ENCODE measurements around the gene NT5C2.

The NT5C2 gene

DNA sequence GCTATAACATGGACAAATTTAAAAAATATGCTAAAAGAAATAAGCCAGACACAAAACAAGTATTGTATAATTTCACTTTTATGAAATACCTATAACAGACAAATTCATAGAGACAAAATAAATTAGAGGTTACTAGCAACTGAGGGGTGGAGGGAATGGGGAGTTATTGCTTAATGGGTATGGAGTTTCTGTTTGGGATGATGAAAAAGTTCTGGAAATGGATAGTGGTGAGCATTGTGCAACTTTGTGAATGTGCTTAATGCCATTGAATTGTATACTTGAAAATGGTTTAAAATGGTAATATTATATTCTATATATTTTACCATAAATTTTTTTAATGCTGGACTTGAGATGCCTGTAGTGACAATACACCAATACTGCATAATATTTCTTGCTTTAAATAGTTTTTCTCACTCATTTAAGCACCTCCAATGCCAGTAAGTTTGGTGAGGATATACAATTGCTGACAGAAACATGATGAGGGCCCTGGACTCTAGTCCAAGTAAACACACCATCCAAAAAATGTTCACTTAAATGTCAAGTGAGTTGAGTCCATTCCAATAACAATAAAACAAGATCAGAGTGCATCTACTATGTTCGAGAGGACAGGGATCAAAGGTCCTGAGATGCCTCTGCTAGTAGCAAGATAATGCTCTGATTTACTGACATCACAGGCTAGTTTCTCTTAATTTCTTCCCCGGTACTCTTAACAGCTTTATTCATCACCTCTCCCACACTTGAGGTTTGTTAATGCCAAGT is 71.9 kb downstream of the NT5C2 start:
- H3K4me3 ChIP-seq (ENCODE audit: low read depth, low read length) = no peak overlapping the region
- no peak for DNase-seq (ENCODE audit: low read depth)
- in situ Hi-C loops (cut with HindIII; ENCODE audit: low sequenced_read_pairs) = no loop called here
- TF ChIP-seq, protein P1, sequence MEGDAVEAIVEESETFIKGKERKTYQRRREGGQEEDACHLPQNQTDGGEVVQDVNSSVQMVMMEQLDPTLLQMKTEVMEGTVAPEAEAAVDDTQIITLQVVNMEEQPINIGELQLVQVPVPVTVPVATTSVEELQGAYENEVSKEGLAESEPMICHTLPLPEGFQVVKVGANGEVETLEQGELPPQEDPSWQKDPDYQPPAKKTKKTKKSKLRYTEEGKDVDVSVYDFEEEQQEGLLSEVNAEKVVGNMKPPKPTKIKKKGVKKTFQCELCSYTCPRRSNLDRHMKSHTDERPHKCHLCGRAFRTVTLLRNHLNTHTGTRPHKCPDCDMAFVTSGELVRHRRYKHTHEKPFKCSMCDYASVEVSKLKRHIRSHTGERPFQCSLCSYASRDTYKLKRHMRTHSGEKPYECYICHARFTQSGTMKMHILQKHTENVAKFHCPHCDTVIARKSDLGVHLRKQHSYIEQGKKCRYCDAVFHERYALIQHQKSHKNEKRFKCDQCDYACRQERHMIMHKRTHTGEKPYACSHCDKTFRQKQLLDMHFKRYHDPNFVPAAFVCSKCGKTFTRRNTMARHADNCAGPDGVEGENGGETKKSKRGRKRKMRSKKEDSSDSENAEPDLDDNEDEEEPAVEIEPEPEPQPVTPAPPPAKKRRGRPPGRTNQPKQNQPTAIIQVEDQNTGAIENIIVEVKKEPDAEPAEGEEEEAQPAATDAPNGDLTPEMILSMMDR (IDR thresholded peaks at IDR 0.05; ENCODE audit: low read depth, low read length, missing control alignments) = no peak

DNA sequence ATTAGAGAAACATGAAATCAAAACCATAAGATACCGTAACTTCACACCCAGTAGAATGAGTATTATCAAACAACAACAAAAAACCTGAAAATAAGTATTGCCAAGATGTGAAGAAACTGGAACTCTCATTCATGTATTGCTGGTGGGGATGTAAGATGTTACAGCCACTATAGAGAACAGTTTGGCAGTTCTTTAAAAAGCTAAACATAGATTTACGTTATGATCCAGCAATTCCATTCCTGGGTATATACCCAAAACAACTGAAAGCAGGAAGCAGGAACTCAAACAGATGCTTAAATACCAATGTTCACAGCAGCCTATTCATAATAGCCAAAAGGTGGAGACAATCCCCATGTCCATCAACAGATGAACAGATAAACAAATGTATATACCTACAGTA is 72.5 kb downstream of the NT5C2 start:
- in situ Hi-C loops (cut with HindIII; ENCODE audit: low sequenced_read_pairs) = no loop called here
- DNase-seq (ENCODE audit: low read depth) = no peak
- TF ChIP-seq, protein P1 (IDR thresholded peaks at IDR 0.05; ENCODE audit: low read depth, low read length, missing control alignments) = no peak

DNA sequence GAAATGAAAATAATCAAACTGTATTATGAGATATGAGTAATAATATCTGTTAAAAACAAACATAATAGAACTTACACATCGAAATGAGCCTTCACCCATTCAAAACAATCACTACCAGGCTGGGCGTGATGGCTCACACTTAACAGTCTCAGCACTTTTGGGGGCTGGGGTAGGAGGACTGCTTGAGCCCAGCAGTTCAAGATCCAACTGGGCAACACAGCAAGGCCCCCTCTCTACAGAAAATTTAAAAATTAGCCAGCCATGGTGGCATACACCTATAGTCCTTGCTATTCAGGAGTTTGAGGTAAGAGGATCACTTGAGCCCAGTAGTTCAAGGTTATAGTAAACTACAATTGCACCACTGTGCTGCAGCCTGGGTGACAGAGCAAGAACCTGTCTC is 75.8 kb downstream of the NT5C2 start:
- H3K4me3 ChIP-seq (ENCODE audit: low read depth, low read length) = no peak overlapping the region
- DNase-seq (ENCODE audit: low read depth) = no peak
- TF ChIP-seq, protein P1 (IDR thresholded peaks at IDR 0.05; ENCODE audit: low read depth, low read length, missing control alignments) = no peak
- in situ Hi-C loops (cut with HindIII; ENCODE audit: low sequenced_read_pairs) = no loop called here

More for the DNA sequence above, 72.5 kb downstream of the NT5C2 start:
- H3K4me3 ChIP-seq (ENCODE audit: low read depth, low read length) = no peak overlapping the region

DNA sequence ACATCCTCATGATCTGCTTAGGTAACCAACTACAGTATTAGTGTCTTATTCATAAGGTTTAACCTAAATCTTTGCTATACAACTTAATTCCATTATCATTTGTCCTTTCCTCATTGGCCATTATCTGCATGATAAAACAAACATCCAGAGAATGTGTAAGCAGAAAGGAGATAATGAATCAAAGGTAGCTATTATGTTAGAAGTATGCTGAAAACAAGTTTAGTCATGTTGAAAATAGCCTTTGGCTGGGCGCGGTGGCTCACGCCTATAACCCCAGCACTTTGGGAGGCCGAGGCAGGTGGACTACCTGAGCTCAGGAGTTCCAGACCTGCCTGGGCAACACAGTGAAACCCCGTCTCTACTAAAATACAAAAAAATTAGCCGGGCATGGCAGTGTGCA is 78.2 kb downstream of the NT5C2 start:
- no peak overlapping the region for H3K4me3 ChIP-seq (ENCODE audit: low read depth, low read length)
- no peak for DNase-seq (ENCODE audit: low read depth)
- in situ Hi-C loops (cut with HindIII; ENCODE audit: low sequenced_read_pairs) = no loop called here
- TF ChIP-seq, protein P1 (IDR thresholded peaks at IDR 0.05; ENCODE audit: low read depth, low read length, missing control alignments) = no peak

DNA sequence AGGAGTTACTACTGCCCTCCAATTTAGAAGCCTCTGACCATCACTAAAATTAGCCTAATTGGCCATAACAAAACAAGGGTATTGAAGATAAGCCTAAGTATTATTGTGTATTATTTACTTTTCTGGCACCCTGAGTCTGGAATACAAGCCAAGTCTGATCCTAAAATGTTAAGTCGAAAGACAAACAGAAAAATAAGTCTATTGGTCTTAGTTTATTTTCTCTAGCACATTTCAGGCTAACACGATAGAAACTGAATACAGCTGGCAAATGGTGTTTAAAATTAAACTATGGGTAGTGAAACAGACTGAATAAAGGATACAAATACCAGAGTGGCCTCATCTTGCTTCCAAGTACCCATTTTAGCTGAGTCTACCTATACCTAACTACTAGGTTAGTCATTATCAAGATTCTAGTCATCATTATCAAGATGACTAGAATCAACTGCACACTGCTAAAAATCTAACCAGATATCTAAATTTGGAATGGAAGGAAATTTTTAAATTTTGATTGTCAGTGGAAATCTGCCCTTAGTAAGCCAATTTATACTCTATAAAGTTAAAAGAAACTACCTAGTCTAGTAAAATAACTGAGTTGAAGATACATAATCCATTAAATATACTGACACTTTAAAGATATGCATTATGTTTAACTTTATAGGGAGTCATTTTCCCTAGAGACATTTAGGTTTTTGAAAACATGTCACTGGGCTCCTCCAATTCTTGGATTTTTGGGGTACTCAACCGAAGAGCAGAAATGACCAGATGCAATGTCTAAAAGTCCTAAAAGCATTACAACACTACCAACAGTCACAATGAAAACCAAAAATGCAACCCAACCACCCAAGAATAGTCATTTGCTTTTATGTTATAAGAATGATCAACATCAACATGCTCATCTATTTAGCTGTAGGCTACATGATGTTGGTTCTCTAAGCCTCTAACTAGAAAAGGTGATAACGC is 80.9 kb downstream of the NT5C2 start:
- no peak overlapping the region for H3K4me3 ChIP-seq (ENCODE audit: low read depth, low read length)
- in situ Hi-C loops (cut with HindIII; ENCODE audit: low sequenced_read_pairs) = no loop called here
- TF ChIP-seq, protein P1 (IDR thresholded peaks at IDR 0.05; ENCODE audit: low read depth, low read length, missing control alignments) = no peak
- DNase-seq (ENCODE audit: low read depth) = no peak

DNA sequence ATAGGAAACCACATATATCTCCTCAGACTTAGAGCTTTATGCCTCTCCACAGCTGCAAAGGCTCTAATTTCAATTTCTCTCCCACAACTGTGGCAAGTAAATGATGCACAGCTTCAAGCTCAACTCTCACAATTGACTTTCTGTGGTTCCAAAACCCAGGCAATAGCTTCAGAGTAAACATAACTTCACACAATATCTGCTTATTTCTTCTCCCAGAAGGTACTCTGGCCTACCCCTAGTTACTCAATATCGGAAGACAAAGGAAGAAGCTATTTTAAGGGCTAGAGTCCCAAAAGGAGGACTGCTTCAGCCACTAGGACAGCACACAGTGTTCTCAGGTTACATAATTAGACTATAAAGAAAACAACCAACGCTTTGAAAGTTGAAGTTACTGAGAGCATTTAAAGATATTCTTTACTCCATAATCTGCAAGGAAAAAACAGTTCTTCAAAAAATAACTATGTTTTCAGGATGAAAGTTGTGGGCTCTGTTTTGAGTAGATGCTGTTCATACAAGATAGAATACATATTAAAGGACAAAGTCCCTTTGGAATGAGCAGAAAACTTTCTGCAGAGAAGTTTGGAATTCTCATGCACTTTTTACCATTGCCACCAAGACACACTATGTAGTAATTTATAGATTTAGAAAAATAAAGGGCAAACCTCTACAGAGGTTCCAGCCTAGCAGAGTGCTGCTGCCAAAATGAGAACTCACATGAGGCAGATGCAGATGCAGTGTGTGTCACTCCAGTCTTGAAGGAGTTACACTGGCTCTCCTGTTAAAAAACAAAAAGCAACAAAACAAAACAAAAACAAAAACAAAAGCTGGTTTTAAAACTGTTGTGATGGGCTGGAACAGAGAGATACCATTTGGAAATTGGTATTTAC is 81.8 kb downstream of the NT5C2 start:
- in situ Hi-C loops (cut with HindIII; ENCODE audit: low sequenced_read_pairs) = no loop called here
- TF ChIP-seq, protein P1 (IDR thresholded peaks at IDR 0.05; ENCODE audit: low read depth, low read length, missing control alignments) = no peak
- H3K4me3 ChIP-seq (ENCODE audit: low read depth, low read length) = no peak overlapping the region
- DNase-seq (ENCODE audit: low read depth) = peak; percentile 26
